NCI-H2029 (cell line): Measurements from ENCODE around the gene KAT8.

Experiments used
- DNase-seq: peaks from one replicate; lab custom pipeline; 2025; lab: John Stamatoyannopoulos, UW

Gene KAT8

DNA sequence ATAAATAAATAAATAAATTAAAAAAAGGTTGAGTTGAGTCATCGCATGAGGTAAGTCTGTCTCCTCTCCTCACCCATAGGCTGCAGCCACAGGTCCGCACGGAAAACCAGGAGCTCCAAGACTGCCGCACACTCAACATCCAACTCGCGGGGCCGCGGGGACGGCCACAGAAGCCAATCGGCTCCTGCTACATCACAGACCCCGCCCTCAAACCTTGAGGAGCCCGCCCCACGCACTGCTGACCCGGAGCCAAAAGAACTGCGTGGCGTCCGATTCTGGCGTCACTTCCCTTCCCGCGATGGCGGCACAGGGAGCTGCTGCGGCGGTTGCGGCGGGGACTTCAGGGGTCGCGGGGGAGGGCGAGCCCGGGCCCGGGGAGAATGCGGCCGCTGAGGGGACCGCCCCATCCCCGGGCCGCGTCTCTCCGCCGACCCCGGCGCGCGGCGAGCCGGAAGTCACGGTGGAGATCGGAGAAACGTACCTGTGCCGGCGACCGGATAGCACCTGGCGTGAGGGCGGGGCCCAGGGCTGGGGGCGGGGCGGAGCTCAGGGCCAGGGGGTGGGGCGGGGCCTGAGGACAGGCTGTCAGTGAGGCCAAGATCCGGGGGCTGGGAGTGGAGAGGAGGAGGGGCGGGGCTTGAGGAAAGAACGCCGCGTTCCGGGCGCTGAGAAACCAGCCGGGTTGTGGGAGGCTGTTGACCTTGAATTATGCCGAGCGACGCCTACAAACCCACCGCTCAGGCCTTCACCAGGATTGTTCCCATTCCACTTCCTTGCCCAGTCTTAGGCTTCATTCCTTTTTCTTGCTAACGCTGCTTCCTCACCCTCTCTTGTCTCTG is at the start of gene KAT8:
Gene KAT8, plus strand, starts transcription at position 281 of the 839 bp plus-strand sequence. Its CDS starts 18 bp downstream, at position 299.
- peak; percentile 96 for DNase-seq

DNA sequence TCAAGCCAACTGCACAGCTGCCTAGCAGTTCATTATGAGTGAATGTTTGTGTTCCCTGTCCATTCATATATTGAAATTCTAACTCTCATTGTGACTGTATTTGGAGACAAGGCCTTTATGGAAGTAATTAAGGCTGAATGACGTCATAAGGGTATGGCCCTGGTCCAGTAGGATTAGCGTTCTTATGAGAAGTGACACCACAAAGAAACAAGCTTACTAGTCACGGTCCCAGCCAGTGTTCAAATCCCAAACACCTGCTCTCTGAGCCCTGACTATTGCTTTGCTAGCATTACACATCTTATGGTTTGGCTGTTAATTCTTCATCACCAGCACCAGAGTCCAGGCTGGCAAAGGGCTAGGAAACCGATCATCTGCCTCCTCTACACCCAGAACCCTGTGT is 45.6 kb upstream of the KAT8 start:
- peak; percentile 74 for DNase-seq

DNA sequence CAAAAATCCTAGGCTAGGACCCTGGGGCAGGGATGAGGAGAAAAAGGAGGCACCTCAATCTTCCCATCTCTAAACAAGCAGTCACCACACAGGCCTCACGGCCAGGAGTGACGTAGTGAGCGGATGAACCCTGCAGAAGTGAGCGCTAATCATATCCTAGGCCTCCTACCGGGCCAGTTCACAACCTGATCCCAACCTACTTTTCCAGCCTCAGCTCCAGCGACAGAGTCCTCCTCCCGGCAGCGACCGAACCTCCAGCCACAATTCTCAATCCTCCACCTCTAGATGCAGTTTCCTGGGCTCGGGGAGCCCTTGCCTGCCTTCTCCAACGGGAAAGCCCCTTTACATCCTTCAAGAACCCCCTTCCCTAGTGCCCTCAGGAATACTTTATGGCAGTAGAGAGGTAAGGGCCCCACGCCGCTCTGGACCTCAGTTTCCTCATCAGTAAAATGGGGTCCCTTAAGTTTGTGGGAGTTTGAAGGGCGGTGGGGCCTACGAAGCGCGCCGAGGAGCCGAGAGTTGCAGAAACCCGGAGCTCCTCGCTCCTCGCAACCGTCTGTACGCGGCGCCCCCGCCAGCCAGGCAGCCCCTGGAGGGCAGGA is 44.8 kb upstream of the KAT8 start:
- DNase-seq, result peak; percentile 15

DNA sequence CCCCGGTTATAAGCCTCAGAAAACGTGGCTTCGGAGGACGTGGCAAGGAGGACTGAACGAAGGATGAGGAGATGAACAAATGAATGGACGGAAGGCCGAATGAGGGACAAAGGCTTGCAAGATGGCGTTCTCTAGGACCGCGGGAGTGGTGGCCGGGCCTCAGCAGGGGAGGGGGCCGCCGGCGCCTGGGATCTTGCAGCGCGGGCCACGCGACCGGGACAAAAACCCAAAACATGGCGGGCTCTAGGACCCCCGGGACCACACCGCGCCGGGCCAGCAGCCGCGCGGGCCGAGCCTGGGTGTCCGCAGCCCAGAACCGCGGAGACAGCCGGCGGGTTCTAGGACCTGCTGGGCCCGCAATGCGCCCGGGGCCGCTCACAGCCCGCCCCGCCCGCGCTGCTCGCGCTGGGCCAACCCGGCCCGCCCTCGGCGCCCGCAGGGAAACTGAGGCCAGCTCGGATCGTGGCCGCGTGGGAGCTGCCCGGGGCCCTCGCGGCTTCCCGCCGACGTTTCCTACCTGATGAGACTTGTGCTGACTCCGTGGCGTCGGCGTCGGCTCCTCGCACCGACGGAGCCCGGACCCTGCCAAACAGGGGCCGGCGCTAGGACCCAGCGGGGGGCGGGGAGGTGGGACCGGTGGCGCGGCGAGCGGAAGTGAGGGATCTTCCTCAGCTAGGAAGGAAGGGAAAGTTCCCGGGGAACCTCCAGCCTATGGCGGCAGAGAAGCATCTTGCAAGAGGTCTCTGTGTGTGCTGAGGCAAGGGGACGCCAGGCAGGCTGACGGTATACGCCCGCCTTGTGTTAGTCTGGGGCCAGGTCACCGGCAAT is 44.1 kb upstream of the KAT8 start:
- peak; percentile 84 for DNase-seq

DNA sequence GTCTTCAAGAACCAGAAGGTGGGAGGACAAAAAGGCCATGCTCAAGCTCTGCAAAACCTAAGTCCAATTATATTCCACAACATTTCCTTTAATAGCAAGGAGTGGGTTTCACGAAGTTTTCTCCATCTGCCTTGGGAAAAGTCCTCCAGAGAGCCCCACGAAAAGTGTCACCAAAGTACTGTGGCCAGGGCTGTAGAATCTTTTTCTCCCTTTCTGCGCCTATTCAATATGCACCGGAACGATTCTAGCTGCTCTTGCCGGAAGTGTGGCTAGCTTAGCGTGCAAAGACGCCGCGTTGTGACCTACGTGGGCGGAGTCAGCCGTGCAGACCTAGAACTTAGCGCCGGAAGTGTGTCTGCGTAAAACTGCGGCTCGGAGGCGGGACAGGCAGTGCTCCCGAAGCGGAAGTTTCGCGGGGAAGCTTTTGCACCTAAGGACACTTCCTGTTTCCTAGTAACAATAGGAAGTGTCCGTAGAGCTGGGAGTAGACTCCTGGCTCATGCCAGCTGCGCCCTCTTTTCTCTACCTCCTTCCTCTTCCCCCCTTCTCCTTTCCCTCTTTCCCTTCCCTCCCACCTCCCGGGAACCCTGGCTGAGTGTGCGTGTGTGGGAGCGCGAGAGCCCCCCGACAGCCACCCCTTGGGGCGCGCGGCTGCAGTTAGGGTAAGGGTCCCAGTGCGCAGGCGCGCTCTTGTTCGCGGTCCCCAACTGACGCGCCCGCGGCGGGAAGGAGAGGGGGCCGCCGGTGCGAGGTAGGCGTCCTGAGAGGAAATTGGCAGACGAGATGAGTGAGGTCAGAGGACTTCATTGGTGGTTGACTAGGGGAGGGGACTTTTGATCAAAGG is 43.3 kb upstream of the KAT8 start, which contains the start of the genes ZNF646 and ZNF668:
Gene ZNF646, plus strand, starts transcription at position 453 of the 844 bp plus-strand sequence. CDS start 1,903 bp downstream, outside the sequence.
Gene ZNF668, minus strand, starts transcription at position 271 of the 844 bp plus-strand sequence. CDS start 9,781 bp downstream, outside the sequence.
- peak; percentile 99 for DNase-seq

DNA sequence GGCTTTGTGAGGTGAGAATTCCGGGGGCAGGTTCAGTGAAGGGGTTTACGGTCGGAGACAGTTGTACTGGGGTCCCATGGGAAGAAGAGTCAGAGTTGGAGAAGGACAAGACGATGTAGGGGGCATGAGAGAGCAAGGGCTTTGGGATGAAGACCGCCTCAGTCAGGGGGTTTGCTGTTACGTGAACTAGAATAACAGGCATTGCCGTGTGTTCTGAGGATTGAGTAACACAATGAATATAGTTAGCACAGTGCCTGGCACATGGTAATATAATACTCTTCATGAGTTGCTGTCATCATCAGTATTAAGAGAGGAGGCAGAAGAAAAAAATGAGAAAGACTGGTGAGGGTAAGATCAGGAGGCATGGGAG is 42.7 kb upstream of the KAT8 start:
- no peak for DNase-seq

DNA sequence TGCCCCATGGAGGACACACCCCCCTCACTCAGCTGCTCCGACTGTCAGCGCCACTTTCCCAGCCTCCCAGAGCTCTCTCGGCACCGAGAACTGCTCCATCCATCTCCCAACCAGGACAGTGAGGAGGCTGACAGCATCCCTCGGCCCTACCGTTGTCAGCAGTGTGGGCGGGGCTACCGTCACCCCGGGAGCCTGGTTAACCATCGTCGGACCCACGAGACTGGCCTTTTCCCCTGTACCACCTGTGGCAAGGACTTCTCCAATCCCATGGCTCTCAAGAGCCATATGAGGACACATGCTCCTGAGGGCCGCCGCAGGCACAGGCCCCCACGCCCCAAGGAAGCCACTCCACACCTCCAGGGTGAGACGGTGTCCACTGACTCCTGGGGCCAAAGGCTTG is 41.1 kb upstream of the KAT8 start:
- DNase-seq, result no peak

DNA sequence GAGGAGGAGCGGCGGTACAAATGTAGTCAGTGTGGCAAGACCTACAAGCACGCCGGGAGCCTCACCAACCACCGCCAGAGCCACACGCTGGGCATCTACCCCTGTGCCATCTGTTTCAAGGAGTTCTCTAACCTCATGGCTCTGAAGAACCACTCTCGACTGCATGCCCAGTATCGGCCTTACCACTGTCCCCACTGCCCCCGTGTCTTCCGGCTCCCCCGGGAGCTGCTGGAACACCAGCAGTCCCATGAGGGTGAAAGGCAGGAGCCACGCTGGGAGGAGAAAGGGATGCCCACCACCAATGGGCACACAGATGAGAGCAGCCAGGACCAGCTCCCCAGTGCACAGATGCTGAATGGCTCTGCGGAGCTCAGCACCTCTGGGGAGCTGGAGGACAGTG is 40.4 kb upstream of the KAT8 start:
- DNase-seq, result no peak

DNA sequence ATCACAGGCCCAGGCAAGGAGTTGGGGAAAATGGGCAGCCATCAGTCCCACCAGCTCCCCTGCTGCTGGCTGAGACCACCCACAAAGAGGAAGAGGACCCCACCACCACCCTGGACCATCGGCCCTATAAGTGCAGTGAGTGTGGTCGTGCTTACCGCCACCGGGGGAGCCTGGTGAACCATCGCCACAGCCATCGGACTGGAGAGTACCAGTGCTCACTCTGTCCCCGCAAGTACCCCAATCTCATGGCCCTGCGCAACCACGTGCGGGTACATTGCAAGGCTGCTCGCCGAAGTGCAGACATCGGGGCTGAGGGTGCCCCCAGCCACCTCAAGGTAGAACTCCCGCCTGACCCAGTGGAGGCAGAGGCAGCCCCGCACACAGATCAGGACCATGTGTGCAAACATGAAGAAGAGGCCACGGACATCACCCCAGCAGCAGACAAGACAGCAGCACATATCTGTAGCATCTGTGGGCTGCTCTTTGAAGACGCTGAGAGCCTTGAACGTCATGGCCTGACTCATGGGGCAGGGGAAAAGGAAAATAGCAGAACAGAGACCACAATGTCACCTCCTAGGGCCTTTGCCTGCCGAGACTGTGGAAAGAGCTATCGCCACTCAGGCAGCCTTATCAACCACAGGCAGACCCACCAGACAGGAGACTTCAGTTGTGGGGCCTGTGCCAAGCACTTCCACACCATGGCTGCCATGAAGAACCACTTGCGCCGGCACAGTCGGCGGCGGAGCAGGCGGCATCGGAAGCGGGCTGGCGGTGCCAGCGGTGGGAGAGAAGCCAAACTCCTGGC is 39.7 kb upstream of the KAT8 start:
- no peak for DNase-seq

DNA sequence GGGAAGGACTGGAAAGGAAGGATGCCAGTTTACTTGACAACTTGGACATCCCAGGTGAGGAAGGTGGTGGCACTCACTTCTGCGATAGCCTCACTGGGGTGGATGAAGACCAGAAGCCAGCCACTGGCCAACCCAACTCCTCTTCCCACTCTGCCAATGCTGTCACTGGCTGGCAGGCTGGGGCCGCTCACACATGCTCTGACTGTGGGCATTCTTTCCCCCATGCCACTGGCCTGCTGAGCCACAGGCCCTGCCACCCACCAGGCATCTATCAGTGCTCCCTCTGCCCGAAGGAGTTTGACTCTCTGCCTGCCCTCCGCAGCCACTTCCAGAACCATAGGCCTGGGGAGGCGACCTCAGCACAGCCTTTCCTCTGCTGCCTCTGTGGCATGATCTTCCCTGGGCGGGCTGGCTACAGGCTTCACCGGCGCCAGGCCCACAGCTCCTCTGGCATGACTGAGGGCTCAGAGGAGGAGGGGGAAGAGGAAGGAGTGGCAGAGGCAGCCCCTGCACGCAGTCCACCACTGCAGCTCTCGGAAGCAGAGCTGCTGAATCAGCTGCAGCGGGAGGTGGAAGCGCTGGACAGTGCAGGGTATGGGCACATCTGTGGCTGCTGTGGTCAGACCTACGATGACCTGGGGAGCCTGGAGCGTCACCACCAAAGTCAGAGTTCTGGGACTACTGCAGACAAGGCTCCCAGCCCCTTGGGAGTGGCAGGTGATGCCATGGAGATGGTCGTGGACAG is 38.7 kb upstream of the KAT8 start:
- DNase-seq, result no peak

DNA sequence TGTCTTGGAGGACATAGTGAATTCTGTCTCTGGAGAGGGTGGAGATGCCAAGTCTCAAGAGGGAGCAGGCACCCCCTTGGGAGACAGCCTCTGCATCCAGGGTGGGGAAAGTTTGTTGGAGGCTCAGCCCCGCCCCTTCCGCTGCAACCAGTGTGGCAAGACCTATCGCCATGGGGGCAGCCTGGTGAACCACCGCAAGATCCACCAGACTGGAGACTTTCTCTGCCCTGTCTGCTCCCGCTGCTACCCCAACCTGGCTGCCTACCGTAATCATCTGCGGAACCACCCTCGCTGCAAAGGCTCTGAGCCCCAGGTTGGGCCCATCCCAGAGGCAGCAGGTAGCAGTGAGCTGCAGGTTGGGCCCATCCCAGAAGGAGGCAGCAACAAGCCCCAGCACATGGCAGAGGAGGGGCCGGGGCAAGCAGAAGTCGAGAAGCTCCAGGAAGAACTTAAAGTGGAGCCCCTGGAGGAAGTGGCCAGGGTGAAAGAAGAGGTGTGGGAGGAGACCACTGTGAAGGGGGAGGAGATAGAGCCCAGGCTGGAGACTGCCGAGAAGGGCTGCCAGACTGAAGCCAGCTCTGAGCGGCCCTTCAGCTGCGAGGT is 38.0 kb upstream of the KAT8 start:
- no peak for DNase-seq

DNA sequence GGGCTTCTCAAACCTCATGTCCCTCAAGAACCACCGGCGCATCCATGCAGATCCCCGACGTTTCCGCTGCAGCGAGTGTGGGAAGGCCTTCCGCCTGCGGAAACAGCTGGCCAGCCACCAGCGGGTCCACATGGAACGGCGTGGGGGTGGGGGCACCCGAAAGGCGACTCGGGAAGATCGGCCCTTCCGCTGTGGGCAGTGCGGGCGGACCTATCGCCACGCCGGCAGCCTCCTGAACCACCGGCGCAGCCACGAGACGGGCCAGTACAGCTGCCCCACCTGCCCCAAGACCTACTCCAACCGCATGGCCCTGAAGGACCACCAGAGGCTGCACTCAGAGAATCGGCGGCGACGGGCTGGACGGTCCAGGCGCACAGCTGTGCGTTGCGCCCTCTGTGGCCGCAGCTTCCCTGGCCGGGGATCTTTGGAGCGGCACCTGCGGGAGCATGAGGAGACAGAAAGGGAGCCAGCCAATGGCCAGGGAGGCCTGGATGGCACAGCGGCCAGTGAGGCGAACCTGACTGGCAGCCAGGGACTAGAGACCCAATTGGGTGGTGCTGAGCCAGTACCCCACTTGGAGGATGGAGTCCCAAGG is 37.3 kb upstream of the KAT8 start:
- DNase-seq, result no peak

DNA sequence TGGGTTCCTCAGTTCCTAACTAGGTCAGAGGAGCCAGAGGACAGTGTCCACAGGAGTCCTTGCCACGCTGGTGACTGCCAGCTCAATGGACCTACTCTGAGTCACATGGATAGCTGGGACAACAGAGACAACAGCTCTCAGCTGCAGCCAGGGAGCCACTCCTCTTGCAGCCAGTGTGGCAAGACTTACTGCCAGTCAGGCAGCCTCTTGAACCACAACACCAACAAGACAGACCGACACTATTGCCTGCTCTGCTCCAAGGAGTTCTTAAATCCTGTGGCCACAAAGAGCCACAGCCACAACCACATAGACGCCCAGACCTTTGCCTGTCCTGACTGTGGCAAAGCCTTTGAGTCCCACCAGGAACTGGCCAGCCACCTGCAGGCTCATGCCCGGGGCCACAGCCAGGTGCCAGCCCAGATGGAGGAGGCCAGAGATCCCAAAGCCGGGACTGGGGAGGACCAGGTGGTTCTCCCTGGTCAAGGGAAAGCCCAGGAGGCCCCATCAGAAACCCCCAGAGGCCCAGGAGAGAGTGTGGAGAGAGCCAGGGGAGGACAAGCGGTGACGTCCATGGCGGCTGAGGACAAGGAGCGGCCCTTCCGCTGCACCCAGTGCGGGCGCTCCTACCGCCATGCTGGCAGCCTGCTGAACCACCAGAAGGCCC is 36.6 kb upstream of the KAT8 start:
- DNase-seq, result no peak

DNA sequence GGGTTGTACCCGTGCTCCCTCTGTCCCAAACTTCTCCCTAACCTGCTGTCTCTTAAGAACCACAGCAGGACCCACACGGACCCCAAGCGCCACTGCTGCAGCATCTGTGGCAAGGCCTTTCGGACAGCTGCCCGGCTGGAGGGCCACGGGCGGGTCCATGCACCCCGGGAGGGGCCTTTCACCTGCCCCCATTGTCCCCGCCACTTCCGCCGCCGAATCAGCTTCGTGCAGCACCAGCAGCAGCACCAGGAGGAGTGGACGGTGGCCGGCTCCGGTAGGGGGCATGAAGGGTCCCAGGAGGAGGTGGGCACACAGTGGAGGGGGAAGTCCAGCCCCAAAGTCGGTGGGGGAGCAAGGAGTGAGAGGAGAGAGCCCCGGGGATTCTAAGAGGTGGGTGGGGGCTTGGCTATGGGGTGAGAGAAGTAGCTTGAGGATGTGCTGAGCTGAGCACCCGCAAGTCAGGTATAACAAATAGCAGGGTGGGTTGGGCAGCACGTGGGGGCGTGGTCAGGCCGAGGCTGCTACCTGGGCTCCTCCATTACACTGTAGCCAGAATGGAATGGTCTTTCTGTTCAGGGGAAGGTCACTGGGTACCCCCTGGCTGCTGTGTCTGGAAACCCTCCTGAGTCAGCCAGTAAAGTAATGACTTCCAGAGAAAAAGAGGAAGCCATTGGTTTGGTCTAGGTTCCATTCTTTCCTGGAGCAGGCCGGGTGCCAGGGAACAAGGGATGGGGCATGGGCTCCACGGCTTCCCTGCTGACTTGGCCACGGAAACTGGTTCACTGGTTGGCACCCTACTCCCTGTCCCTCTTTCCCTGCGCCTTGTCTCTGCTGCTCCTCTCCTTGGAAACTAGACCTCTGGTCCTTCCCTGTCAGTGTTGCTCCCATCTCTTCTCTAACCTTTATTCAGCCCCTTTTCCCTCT is 35.8 kb upstream of the KAT8 start:
- no peak for DNase-seq

DNA sequence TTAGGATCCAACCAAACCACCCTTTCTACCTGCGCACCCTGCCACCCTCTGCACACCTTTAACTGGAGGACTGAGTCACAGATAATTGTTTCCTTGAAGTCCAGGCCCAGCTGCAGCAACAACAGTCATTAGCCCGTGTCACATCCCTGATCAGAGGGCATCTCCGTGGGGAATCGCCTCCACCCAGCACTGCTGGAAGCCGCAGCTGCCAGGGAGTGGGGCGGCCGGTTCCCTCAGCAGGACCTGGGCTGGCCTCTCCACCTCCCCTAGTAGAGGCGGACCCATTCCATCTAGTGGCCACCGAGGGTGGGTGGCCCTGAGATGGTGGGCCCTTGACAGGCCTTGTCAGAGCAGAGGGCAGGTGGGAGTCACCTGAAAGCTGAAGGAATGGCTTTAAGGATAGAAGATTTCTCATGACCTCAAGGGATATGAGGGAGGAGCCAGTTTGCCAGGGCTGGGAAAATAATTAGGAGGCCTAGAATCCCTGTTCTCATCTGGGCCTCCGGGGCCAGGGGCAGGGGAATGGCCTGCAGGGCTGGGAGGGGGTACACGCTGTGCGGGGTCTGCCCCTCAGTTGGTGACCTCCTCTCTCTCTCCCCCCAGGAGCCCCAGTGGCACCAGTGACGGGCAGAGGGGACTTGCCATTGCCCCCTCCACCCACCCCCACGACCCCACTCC is 35.0 kb upstream of the KAT8 start:
- DNase-seq, result no peak

DNA sequence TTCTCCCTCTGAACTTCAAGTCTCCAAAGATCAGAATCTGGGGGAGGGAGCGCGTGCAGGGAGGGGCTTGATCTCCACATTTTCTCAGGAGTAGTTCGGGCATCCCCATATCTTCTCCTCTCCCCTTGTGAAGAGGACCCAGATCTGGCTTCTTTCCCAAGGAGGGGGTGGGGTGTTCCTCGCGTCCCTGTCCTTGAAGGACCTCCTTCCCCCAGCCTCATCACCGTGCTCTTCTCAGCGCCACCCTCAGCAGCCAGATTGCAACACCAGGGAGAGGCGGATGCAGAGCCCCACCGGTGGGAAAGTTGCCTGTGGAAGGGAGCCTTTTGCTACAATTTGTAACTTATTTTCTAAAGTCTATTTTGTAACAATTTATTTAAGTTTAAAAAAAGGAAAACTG is 34.4 kb upstream of the KAT8 start:
- DNase-seq, result no peak

DNA sequence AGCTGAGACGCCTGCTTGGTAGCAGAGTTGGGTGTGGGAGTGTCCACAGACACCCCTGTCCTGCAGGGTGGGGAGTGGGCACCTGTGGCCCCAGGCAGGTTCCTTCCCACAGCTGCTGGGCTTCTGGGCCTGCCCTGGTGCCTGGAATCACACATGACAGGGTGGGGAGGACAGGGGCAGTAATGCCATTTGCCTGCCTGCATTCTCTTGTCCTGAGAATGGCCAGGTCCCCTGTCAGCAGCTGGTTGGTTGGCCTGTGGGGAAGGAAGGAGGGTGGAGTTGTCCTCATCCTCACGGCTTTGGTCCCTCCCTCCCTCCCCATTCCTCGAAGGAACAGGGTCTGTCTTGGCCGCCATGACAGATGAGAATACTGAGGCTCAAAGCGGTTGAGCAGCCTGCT is 33.9 kb upstream of the KAT8 start:
- no peak for DNase-seq
